Transverse colon (tissue), 4 donors: ENCODE measurements around the gene BCL11A.

ENCODE experiments used
- CTCF ChIP-seq, 5 experiments: fragments of 200-600 bp in 3 of 5; fragments of 450-650 bp in 2 of 5; sonication (generic) in 3 of 5; IDR thresholded peaks; 1 replicate in 2 of 5; 2 replicates in 3 of 5; pipeline ENCODE4 v1.5.1; 2016 to 2017; ENCODE audit warnings: antibody characterized with exemption in 5 of 5, inconsistent platforms in 3 of 5, mild to moderate bottlenecking in 2 of 5, moderate library complexity in 1 of 5
- POLR2A ChIP-seq: fragments of 450-650 bp; IDR thresholded peaks from one replicate; pipeline ENCODE4 v1.6.1; 2016; ENCODE audit warnings: antibody characterized with exemption, mild to moderate bottlenecking, moderate library complexity
- POLR2AphosphoS5 ChIP-seq, 3 donors: sonication (generic); formaldehyde crosslinking; IDR thresholded peaks; one replicate each; pipeline ENCODE4 v1.6.1; 2016; ENCODE audit warnings: antibody characterized with exemption in 3 of 3

- TF ChIP-seq CTCF (IDR thresholded peaks at IDR 0.05) (no peak), POLR2A (no peak), POLR2AphosphoS5 (IDR thresholded peaks at IDR 0.05) (no peak)
Observed at GRCh38 chr2:60523963-60524362, 29.5 kb downstream of the BCL11A start.
